GM21390 (cell line): ENCODE results near the gene OSBPL7.

Experiments used
- ATAC-seq: cut with Tn5 transposase; IDR thresholded peaks from one replicate; pipeline ENCODE4 v1.9.1; 2021; ENCODE audit not compliant: unreplicated experiment

The OSBPL7 gene

GRCh38 chr17:47830396-47831002 is 8.9 kb upstream of the OSBPL7 start:
- no peak for ATAC-seq

GRCh38 chr17:47829870-47830269 is 8.3 kb upstream of the OSBPL7 start:
- no peak for ATAC-seq

GRCh38 chr17:47823519-47823918 is 1.9 kb upstream of the OSBPL7 start:
- ATAC-seq: no peak

- no peak for ATAC-seq
Measured at GRCh38 chr17:47822785-47823184, 1.2 kb upstream of the OSBPL7 start.

- ATAC-seq: no peak
Measured at GRCh38 chr17:47821031-47821423, 567 bp downstream of the OSBPL7 start.

- ATAC-seq: no peak
Measured at GRCh38 chr17:47820033-47820789, 1.4 kb downstream of the OSBPL7 start.

GRCh38 chr17:47819475-47819874 is 2.1 kb downstream of the OSBPL7 start:
- ATAC-seq: no peak

GRCh38 chr17:47818002-47818695 is 3.4 kb downstream of the OSBPL7 start:
- no peak for ATAC-seq

GRCh38 chr17:47816947-47817346 is 4.6 kb downstream of the OSBPL7 start:
- ATAC-seq: no peak

GRCh38 chr17:47816111-47816735 is 5.4 kb downstream of the OSBPL7 start:
- ATAC-seq: no peak

- no peak for ATAC-seq
Measured at GRCh38 chr17:47815106-47815918, 6.3 kb downstream of the OSBPL7 start.

GRCh38 chr17:47813512-47814031 is 8.0 kb downstream of the OSBPL7 start:
- no peak for ATAC-seq

GRCh38 chr17:47813077-47813476 is 8.5 kb downstream of the OSBPL7 start:
- ATAC-seq: no peak

- no peak for ATAC-seq
Measured at GRCh38 chr17:47812146-47812920, 9.3 kb downstream of the OSBPL7 start.

GRCh38 chr17:47811709-47812108 is 9.9 kb downstream of the OSBPL7 start:
- no peak for ATAC-seq

- no peak for ATAC-seq
Measured at GRCh38 chr17:47810901-47811635, 10.5 kb downstream of the OSBPL7 start.

- no peak for ATAC-seq
Measured at GRCh38 chr17:47810200-47810821, 11.3 kb downstream of the OSBPL7 start.

GRCh38 chr17:47808830-47809480 is 12.6 kb downstream of the OSBPL7 start:
- ATAC-seq: no peak
